ENCODE measurements around the gene KY. TPM values are rescaled to one million over a fixed set of nuclear protein-coding genes. Genes with fewer than 3 reads are reported as not detected.

KY gene
- total RNA-seq, 3 donors from 2014 or later, result 0.33 to 1.2 TPM; not detected in 1

DNA sequence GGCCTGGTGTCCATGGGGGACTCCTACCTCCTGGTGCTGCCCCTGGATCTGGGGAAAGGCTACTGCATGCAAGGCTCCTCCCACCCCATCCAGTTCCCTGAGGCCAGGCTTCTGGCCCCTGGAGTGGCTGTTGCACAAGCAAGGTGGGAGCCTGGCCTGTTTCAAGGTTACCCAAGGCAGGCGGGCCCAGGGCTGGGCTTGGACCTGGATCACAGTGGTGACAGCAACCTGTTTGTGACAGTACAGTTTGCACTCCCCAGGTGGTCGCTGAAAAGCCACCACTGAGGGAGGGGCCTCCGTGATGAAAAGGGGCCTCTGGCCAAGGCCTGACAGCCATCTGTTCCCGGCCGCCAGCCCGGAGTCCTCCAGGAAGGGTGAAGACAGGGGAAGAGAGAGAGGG lies 14.4 kb upstream of the KY start:
- H3K27me3 ChIP-seq, result no peaks in the 10 kb centered on the region
- H3K4me1 ChIP-seq, result no peaks in the 10 kb centered on the region
- no peak overlapping the region for H3K4me3 ChIP-seq
- DNase-seq (ENCODE audit: low spot score in 2 of 2), result no peak
- intact Hi-C loops (cut with DNase I; ENCODE audit: low total_unique reads), result no loop called here
- TF ChIP-seq POLR2AphosphoS5 (IDR thresholded peaks at IDR 0.05) (no peak), POLR2A (IDR thresholded peaks at IDR 0.05) (no peak)
- TF ChIP-seq, protein P1, sequence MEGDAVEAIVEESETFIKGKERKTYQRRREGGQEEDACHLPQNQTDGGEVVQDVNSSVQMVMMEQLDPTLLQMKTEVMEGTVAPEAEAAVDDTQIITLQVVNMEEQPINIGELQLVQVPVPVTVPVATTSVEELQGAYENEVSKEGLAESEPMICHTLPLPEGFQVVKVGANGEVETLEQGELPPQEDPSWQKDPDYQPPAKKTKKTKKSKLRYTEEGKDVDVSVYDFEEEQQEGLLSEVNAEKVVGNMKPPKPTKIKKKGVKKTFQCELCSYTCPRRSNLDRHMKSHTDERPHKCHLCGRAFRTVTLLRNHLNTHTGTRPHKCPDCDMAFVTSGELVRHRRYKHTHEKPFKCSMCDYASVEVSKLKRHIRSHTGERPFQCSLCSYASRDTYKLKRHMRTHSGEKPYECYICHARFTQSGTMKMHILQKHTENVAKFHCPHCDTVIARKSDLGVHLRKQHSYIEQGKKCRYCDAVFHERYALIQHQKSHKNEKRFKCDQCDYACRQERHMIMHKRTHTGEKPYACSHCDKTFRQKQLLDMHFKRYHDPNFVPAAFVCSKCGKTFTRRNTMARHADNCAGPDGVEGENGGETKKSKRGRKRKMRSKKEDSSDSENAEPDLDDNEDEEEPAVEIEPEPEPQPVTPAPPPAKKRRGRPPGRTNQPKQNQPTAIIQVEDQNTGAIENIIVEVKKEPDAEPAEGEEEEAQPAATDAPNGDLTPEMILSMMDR (IDR thresholded peaks at IDR 0.05), result no peak
- no peaks in the 10 kb centered on the region for H3K36me3 ChIP-seq
- H3K9me3 ChIP-seq, result no peaks in the 10 kb centered on the region
- peak overlapping the region in 1 of 2 donors; percentile 42 for H3K27ac ChIP-seq

DNA sequence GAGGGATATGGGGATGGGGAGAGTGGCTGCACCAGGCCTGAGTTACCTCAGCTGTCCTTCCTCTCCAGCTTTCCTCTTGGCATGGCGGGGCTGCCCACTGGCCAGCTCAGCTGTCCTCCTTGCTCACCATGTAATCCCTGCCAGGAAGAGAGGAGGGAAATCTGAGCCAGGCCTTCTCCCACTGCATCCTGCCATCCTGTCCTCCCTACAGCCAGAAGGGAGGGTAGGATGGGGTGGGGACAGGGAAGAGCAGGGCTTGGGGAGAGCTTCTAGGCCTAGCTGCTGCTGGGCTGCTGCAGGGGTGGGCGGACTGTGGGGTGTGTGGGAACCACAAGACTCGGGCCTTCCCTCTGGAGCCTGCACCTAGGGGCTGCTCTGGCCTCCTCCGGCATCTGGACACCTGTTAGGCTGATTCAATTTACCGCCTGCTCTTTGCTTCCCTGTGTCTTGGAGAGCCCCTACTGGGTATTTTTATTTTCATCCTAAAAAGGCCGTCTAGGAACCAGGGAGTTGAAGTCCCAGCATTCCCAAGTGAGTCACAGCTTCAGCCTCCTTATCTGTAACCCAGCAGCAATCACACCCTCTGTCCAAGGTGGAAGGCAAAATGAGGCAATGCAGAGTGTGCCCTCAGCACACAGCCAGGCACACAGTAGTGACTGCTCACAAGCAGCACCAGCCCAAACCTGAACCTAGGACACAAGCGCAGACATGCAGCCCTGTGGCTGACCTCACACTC lies 13.1 kb upstream of the KY start:
- no peaks in the 10 kb centered on the region for H3K27me3 ChIP-seq
- no peaks in the 10 kb centered on the region for H3K36me3 ChIP-seq
- peak overlapping the region in 1 of 2 donors; percentile 19 for H3K27ac ChIP-seq
- H3K4me1 ChIP-seq, result no peaks in the 10 kb centered on the region
- no peak for TF ChIP-seq POLR2A (IDR thresholded peaks at IDR 0.05)
- TF ChIP-seq, protein P1 (IDR thresholded peaks at IDR 0.05), result no peak
- no peak for TF ChIP-seq POLR2AphosphoS5 (IDR thresholded peaks at IDR 0.05)
- H3K9me3 ChIP-seq, result no peaks in the 10 kb centered on the region
- no peak for DNase-seq (ENCODE audit: low spot score in 2 of 2)
- intact Hi-C loops (cut with DNase I; ENCODE audit: low total_unique reads), result no loop called here
- H3K4me3 ChIP-seq, result no peak overlapping the region

DNA sequence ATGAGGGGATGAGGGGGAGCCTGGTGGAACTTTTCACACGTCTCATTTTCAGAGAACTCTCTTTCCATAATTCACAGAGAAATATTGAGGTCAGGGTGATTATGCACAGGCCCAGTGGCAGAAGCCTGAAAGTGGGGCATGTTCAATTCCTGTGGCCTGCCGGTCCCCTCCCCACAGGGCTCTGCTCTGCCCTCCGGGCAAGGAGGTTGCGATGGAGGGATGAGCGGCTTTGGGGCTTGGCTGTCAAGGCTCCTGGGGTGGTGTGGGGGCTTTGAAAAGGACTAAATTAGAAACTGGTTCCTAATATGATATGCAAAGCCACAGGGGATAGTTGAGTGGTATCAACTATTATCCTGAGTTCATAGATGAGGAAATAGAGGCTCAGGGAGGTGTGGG lies 9.2 kb upstream of the KY start:
- intact Hi-C loops (cut with DNase I; ENCODE audit: low total_unique reads), result no loop called here
- DNase-seq (ENCODE audit: low spot score in 2 of 2), result no peak
- Histone ChIP-seq H3K9me3 (no peaks in the 10 kb centered on the region), H3K27ac (no peak overlapping the region), H3K4me3 (no peak overlapping the region), H3K36me3 (no peaks in the 10 kb centered on the region), H3K4me1 (no peaks in the 10 kb centered on the region), H3K27me3 (no peaks in the 10 kb centered on the region)
- TF ChIP-seq, protein P1 (IDR thresholded peaks at IDR 0.05), result no peak
- TF ChIP-seq POLR2A (IDR thresholded peaks at IDR 0.05) (no peak), POLR2AphosphoS5 (IDR thresholded peaks at IDR 0.05) (no peak)

DNA sequence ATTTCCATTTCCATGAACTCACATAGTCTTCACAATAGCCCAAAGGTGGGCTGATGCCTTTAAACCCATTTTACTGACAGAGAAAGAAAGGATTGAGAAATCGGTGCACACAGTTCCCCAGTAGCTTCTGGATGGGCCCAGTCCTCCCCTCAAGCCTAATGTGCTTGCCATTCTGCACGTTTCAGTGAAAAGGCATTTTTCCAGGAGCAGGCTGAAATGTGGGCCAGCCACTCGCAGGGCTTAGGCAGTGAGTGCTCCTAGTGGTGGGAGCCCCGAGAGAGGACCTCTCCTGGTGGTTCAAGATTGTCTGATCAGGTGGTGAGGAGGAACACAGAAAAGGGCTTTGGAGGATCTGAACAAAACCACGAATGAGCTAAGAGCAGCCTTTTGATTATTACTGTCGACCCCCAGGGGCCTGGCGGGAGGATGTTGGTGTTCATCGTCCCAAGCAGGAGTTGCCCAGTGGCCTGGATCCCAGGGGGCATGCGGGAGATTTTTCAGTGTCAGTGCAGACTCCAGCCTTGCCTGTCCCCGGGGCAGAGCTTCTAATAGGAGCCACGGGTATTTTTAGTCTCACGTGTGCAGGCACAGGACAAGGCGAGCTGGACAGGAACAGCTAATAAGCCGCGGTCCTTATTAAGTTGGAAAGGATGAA lies 8.7 kb upstream of the KY start:
- intact Hi-C loops (cut with DNase I; ENCODE audit: low total_unique reads), result no loop called here
- Histone ChIP-seq H3K9me3 (no peaks in the 10 kb centered on the region), H3K27me3 (no peaks in the 10 kb centered on the region), H3K36me3 (no peaks in the 10 kb centered on the region), H3K4me3 (no peak overlapping the region), H3K27ac (no peak overlapping the region), H3K4me1 (no peaks in the 10 kb centered on the region)
- TF ChIP-seq, protein P1 (IDR thresholded peaks at IDR 0.05), result no peak
- no peak for TF ChIP-seq POLR2AphosphoS5 (IDR thresholded peaks at IDR 0.05)
- no peak for DNase-seq (ENCODE audit: low spot score in 2 of 2)

DNA sequence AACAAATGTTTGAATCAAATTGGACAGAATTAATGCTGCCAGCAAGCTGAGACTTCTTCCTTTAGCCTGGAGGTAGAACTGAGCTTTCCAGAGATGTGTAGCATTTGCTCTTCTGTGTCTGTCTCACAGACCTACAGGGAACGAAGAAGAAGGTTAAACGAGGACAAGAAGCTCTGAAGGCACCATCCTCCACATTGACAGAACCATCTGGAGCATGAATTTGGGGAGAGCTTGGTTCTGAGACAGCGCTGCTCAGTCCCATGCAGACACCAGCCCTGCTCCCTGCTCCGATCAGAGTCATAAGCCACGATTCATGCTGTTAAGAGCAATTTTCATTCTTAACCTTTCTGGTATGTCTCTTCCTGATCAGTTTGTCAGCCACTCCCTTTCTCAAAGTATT lies 7.7 kb upstream of the KY start:
- TF ChIP-seq POLR2A (IDR thresholded peaks at IDR 0.05) (no peak), POLR2AphosphoS5 (IDR thresholded peaks at IDR 0.05) (no peak)
- TF ChIP-seq, protein P1 (IDR thresholded peaks at IDR 0.05), result no peak
- no peaks in the 10 kb centered on the region for H3K9me3 ChIP-seq
- no peaks in the 10 kb centered on the region for H3K27me3 ChIP-seq
- H3K4me1 ChIP-seq, result no peaks in the 10 kb centered on the region
- H3K4me3 ChIP-seq, result no peak overlapping the region
- H3K27ac ChIP-seq, result no peak overlapping the region
- DNase-seq (ENCODE audit: low spot score in 2 of 2), result no peak
- intact Hi-C loops (cut with DNase I; ENCODE audit: low total_unique reads), result no loop called here
- no peaks in the 10 kb centered on the region for H3K36me3 ChIP-seq

Data from breast epithelium (tissue), 4 donors.